Stimulated activated CD8-positive, alpha-beta memory T cell treated with anti-CD3 and anti-CD28 coated beads, Interleukin-7, amount 100 ng/mL, for 4 hours (primary cell): ENCODE results near the gene KDM4D.
"Not testable (repeated sequence)": the region's sequence is repeated elsewhere in the genome, so short reads cannot be mapped to it uniquely, and the experiment has no call there.

Experiments
- DNase-seq, 2 donors: peaks; one replicate each; pipeline ENCODE4 v3.0.0-alpha.2; 2020; ENCODE audit warnings: low read depth in 2 of 2

KDM4D gene

GRCh38 chr11:95033051-95033450, 59.5 kb downstream of the KDM4D start:
- DNase-seq, result no peak

- no peak for DNase-seq
These were observed 61.8 kb downstream of the KDM4D start for GRCh38 chr11:95035316-95035715.

GRCh38 chr11:95037356-95038035, 64.0 kb downstream of the KDM4D start:
- DNase-seq, result not testable (repeated sequence)

GRCh38 chr11:95042239-95042638, 68.7 kb downstream of the KDM4D start:
- DNase-seq, result no peak

GRCh38 chr11:95042906-95043305, 69.4 kb downstream of the KDM4D start:
- no peak for DNase-seq

GRCh38 chr11:95044010-95044409, 70.5 kb downstream of the KDM4D start:
- no peak for DNase-seq

- no peak for DNase-seq
These were observed 72.3 kb downstream of the KDM4D start for GRCh38 chr11:95045812-95046211.
